ENCODE measurements around the gene SLC25A13. TPM values are rescaled to one million over a fixed set of nuclear protein-coding genes. Genes with fewer than 3 reads are reported as not detected.

SLC25A13 gene
- 19.2 TPM for polyA plus RNA-seq (2012; ENCODE audit: insufficient read length, low read depth)

DNA sequence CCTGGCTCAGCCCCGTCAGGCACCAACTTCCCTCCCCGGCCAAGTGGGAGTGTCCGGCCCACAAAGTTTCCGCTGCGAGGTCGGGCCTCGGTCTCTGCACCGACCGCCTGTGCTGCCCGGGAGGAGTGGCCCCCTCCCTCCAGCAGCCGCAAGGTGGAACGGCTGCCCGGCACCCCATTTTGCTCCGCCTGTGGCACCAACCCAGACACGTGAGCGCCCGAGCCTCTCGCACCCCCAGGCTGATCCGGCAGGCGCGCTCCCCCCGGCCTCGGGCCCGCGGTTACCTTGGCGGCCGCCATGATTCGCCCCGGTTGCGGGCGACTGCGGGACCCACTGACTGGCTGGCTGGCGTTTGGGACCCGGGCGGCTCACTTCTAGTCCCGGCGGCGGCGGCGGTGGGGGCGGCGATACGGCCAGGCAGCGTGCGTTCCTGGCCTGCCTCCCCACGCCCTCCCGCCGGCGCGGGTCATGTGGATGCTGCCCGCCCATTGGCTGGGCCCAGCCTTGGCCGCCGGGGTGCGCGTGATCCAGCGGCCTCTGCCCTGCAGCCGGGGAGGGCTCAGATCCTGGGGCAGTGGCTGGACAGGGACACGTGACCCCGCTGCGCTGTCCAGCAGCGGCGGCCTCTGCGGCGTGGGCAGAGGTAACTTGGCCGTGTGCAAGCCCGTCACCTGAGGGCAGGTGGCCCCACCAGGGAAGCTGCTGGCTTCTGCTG lies at the start of gene SLC25A13:
Gene SLC25A13 (minus strand): TSS at position 441 of the 715 bp plus-strand sequence. CDS start 142 bp downstream, at position 299.
- TF ChIP-seq POLR2AphosphoS5 (IDR thresholded peaks at IDR 0.05; ENCODE audit: low read depth, low read length), result no peak; the same call in none of the 2 replicates
- TF ChIP-seq TAF1 (IDR thresholded peaks at IDR 0.05; ENCODE audit: borderline replicate concordance, insufficient read depth, low read length), result 0 out of 2 replicates have a peak, but pooled peaks have one; percentile 20
- TF ChIP-seq SIN3A (IDR thresholded peaks at IDR 0.05; ENCODE audit: borderline replicate concordance, insufficient read depth, low read length), result peak; percentile 90; the same call in 1 of the 2 replicates
- TF ChIP-seq FOXP2 (optimal IDR thresholded peaks at IDR 0.05; ENCODE audit: borderline replicate concordance, extremely low read depth, extremely low read length, insufficient read depth), result peak; percentile 92
- TF ChIP-seq, protein P1, sequence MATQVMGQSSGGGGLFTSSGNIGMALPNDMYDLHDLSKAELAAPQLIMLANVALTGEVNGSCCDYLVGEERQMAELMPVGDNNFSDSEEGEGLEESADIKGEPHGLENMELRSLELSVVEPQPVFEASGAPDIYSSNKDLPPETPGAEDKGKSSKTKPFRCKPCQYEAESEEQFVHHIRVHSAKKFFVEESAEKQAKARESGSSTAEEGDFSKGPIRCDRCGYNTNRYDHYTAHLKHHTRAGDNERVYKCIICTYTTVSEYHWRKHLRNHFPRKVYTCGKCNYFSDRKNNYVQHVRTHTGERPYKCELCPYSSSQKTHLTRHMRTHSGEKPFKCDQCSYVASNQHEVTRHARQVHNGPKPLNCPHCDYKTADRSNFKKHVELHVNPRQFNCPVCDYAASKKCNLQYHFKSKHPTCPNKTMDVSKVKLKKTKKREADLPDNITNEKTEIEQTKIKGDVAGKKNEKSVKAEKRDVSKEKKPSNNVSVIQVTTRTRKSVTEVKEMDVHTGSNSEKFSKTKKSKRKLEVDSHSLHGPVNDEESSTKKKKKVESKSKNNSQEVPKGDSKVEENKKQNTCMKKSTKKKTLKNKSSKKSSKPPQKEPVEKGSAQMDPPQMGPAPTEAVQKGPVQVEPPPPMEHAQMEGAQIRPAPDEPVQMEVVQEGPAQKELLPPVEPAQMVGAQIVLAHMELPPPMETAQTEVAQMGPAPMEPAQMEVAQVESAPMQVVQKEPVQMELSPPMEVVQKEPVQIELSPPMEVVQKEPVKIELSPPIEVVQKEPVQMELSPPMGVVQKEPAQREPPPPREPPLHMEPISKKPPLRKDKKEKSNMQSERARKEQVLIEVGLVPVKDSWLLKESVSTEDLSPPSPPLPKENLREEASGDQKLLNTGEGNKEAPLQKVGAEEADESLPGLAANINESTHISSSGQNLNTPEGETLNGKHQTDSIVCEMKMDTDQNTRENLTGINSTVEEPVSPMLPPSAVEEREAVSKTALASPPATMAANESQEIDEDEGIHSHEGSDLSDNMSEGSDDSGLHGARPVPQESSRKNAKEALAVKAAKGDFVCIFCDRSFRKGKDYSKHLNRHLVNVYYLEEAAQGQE (IDR thresholded peaks at IDR 0.05; ENCODE audit: insufficient read depth in 1 of 2, low read depth in 2 of 2, low read length in 2 of 2), result peak; percentile 98

GRCh38 chr7:96361116-96361857 lies 39.4 kb upstream of the SLC25A13 start:
- no peak for TF ChIP-seq POLR2AphosphoS5 (IDR thresholded peaks at IDR 0.05; ENCODE audit: low read depth, low read length)
- TF ChIP-seq, protein P1 (IDR thresholded peaks at IDR 0.05; ENCODE audit: insufficient read depth in 1 of 2, low read depth in 2 of 2, low read length in 2 of 2), result no peak
- TF ChIP-seq TAF1 (IDR thresholded peaks at IDR 0.05; ENCODE audit: borderline replicate concordance, insufficient read depth, low read length), result no peak
- no peak for TF ChIP-seq FOXP2 (optimal IDR thresholded peaks at IDR 0.05; ENCODE audit: borderline replicate concordance, extremely low read depth, extremely low read length, insufficient read depth)
- TF ChIP-seq SIN3A (IDR thresholded peaks at IDR 0.05; ENCODE audit: borderline replicate concordance, insufficient read depth, low read length), result no peak

DNA sequence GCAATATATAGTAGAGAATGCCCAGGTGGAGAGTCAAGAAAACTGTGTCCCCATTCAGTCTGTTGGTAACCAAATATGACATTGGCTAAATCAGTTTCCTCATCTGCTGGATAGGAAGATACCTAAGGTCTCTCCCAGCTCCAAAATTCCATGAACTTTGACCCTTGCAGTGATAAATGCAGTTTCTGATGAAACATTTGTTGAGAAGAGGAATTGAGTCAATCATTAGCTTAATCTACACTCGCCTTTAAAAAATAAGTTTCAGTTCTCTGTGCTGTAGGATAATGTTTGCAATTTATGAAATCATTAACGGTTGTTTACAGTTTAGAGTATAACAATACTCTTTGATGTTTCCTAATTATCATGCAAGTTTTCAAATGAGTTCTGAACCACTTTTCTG lies 38.0 kb upstream of the SLC25A13 start:
- TF ChIP-seq SIN3A (IDR thresholded peaks at IDR 0.05; ENCODE audit: borderline replicate concordance, insufficient read depth, low read length) (no peak), FOXP2 (optimal IDR thresholded peaks at IDR 0.05; ENCODE audit: borderline replicate concordance, extremely low read depth, extremely low read length, insufficient read depth) (no peak), TAF1 (IDR thresholded peaks at IDR 0.05; ENCODE audit: borderline replicate concordance, insufficient read depth, low read length) (no peak), POLR2AphosphoS5 (IDR thresholded peaks at IDR 0.05; ENCODE audit: low read depth, low read length) (no peak)
- TF ChIP-seq, protein P1 (IDR thresholded peaks at IDR 0.05; ENCODE audit: insufficient read depth in 1 of 2, low read depth in 2 of 2, low read length in 2 of 2), result no peak

GRCh38 chr7:96355990-96356506 lies 34.1 kb upstream of the SLC25A13 start:
- no peak for TF ChIP-seq TAF1 (IDR thresholded peaks at IDR 0.05; ENCODE audit: borderline replicate concordance, insufficient read depth, low read length)
- TF ChIP-seq, protein P1 (IDR thresholded peaks at IDR 0.05; ENCODE audit: insufficient read depth in 1 of 2, low read depth in 2 of 2, low read length in 2 of 2), result no peak

All from PFSK-1 (cell line).